NCI-H2196 treated with DMSO at 0.1 percent for 48 hours (cell line): Measurements from ENCODE around the gene OLFM2.
"Not testable (repeated sequence)": the region's sequence is repeated elsewhere in the genome, so short reads cannot be mapped to it uniquely, and the experiment has no call there.

ENCODE experiments used
- DNase-seq: peaks from one replicate; lab custom pipeline; 2025; ENCODE audit not compliant: unreplicated experiment; lab: John Stamatoyannopoulos, UW

Gene OLFM2

GRCh38 chr19:9943744-9944143, 7.4 kb upstream of the OLFM2 start:
- DNase-seq: no peak

DNA sequence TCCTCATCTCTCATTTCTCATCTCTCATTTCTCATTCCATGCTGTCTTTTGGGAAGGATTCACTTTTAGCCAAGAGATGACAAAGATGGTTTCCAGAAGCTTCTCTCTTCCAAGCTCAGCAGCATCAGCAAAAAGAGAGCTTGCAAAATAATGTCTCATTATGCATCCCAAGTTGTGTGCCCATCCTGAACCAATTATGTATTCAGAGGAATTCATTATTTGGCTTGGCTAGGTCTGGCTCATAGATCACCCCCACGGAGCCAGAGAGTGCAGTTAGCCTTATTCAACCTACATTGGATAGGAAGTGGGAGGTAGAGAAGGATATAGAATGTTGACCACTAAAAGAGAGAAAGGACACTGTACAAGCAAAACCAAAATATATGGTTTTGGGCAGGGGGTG, 5.4 kb upstream of the OLFM2 start:
- no peak for DNase-seq

GRCh38 chr19:9941231-9941630, 4.9 kb upstream of the OLFM2 start:
- DNase-seq: no peak

- DNase-seq: no peak
Observed at GRCh38 chr19:9940778-9941177, 4.5 kb upstream of the OLFM2 start.

GRCh38 chr19:9939301-9939913, 3.1 kb upstream of the OLFM2 start:
- no peak for DNase-seq

DNA sequence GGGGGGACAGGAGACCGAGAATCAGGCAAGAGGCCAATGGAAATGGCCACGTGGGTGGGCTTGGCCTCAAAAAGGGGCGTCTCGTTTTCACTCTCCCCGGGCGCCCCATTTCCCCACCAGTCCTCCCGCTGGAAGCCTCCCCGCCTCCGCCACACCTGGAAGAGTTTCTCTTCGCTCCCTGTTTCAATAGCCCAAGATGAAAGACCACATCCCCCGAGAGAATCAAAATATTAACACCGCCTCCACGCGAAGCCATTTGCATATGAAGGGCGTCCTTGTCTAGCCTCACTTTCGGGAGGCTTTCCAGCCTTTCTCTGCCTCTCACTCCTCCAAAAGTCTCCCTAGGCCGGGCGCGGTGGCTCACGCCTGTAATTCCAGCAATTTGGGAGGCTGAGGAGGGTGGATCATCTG, 691 bp upstream of the OLFM2 start:
- no peak for DNase-seq

DNA sequence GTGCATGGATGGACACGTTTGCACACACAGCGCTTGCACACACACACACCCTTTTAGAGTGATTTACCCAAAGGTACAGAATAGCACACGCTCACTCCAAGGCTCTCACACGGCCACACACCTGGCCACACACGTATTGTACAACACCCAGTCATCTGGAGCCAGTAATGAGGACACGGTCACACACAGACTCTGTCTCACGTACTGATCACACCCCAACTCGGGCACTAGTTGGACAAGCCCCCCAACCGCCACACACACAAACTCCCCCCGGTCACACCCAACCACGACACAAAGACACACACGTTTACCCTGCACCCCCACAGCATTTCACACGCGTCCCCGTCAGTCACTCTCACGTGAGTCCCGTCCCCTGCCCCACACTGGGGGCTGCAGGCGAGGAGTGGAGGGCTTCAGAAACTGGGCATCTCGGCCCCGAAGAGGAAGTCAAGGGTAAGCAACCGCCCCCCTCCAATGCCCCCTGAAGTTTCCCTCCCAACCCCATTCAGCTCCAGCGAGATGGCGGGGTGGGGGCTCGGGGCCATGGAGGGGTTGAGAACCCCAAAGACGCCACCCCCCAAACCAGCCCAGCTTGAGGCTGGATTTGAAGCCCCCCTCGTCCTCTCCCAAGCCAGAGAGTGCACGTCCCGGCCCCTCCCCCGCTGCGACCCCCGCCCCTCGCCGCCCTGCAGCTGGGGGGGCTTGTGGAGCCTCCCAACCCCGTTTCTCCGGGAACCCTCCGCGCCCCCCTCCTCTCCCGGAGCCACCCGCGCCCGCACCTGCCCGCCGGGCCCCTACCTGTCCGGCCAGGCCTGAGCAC, 599 bp downstream of the OLFM2 start:
- DNase-seq: no peak

- peak; percentile 64 for DNase-seq
Observed at GRCh38 chr19:9934132-9934950, 2.0 kb downstream of the OLFM2 start.

DNA sequence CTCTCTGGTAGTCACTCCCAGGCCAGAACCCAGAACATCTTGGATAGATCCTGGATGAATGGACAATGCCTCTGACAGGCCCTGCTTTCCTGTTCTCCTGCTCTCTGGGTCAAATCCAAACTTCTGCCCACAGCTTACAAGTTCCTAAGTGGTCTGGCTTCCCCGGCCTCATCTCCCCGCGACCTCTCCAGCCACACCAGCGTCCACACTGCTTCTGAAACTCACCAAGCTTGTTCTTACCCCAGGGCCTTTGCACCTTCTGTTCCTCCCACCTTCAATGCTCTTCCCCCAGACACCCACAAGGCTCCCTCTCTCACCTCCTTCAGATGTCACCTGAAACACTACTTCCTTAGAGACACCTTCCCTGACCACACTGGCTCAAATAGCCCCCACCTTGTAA, 3.5 kb downstream of the OLFM2 start:
- DNase-seq: no peak

GRCh38 chr19:9931629-9932028, 4.7 kb downstream of the OLFM2 start:
- no peak for DNase-seq

DNA sequence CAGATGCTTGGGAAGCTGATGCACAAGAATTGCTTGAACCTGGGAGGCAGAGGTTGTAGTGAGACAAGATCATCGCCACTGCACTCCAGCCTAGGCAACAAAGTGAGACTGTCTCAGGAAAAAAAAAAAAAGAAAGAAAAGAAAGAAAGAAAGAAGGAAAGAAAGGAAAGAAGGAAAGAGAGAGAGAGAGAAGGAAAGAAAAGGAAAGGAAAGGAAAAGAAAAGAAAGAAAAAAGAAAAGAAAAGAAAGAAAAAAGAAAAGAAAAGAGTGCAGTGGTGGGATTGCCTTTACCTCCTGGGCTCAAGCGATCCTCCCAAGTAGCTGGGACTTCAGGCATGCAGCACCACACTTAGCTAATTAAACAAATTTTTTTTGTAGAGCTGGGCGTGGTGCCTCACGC, 12.9 kb downstream of the OLFM2 start:
- no peak for DNase-seq

GRCh38 chr19:9922782-9923379, 13.4 kb downstream of the OLFM2 start:
- not testable (repeated sequence) for DNase-seq

DNA sequence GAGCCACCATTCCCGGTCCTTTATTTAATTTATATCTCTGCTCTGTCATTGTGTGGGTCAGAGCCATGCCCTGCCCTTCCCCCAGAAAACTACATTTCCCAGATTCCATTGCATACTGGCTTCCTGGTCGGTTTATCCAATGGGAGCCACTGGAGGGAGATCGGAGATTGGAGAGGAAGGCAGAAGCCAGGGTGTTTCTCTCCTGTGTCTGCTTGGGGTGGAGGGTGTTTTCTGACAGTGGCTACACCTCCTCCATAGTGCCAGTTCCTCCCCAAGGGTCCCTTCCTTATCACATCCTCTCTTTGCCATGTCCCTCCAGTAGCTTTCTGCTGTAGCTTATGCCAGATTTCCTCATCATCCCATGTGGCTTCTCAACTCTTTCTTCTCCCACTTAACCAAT, 19.0 kb downstream of the OLFM2 start:
- DNase-seq: peak; percentile 41

- DNase-seq: no peak
Observed at GRCh38 chr19:9916719-9917118, 19.6 kb downstream of the OLFM2 start.

DNA sequence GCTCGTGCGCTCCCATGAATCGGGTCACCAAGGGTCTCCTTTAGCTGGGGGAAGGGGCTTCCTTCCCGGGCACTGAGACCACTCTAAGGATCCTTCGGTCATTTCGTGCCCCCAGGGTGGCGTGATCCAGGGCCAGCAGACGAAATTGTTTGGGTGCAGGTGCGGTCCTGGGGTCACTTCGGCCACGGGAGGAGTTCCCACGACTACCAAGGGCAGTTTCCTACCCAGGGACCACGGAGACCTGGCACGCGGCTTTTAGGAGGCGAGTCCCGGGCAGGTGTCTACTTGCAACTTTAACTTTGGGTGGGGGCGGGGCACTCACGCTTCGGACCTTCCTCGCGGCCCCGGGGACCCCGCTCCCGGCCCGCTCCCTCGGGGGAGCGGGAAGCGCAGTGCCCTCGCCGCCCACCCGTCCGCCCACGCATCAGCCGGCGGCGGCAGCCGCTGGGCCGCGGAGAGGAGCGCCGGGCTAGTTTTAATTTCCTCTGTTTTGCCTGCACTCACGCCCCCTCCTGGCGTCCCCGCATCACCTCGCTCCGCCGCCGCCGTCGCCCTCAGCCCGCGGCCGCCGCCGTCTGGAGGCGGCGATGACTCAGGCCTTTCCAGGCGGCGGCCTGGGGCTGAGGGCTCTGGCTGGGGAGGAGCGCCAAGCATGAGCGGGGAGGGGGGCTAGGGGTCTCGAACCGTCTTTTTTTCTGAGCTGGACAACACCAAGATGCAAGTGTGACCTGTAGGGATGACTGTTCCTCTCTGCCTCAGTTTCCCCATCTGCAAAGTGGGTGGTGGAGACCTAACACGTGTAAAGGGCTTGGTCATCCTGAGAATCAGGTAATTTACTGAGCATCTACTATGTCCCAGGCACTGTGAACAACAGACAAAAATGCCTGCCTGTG, 21.8 kb downstream of the OLFM2 start:
- peak; percentile 65 for DNase-seq

DNA sequence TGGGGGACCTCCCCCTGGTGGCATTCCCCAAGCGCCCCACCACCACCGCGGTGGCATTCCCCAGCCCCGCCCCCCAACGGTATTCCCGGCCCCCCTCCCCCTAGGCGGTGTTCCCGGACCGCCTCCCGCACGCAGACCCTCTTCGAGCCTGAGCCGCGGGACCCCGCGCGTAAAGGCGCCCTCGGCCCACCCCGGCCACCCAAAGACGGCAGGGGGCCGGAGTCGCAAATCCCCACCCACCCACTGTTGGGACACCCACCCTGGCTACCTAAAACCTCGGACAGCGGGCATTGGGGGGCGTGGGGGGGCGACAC, 22.4 kb downstream of the OLFM2 start:
- DNase-seq: no peak

DNA sequence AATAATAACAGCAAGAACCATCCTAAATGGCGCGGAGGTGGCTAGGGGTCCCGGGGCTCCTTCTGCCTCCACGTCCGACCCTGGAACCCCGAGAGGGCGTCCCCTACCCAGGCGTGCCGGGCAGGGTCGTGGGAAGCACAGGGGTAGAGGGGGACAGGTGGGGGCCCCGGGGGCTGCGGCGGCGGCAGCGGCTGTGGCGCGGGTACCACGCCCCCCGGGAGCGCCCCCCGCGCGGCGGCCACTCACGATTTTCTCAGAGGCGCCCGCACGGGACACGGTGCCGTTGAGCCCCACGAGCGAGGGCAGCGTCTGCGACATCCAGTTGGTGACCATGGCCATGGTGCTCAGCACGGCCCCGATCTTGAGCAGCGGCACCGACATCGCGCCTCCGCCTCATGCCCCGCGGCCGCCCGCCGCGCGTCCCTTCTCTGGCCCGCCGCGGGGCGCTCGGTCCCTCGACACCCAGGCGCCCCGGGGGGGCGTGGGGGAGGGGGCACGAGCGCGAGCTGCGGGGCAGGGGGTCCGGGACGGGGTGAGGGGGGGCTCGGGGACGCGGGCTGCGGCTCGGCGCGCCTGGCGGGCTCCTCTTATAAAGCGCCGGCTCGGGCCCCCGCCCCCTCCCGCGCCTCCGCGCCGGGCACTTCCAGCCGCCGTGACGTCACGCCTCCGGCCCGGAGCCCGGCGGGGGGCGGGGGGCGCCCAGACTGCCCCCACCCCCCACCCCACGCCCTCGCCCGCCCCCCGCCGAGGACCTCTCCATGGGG, 22.9 kb downstream of the OLFM2 start:
- DNase-seq: no peak

- no peak for DNase-seq
Observed at GRCh38 chr19:9912551-9913236, 23.6 kb downstream of the OLFM2 start.

DNA sequence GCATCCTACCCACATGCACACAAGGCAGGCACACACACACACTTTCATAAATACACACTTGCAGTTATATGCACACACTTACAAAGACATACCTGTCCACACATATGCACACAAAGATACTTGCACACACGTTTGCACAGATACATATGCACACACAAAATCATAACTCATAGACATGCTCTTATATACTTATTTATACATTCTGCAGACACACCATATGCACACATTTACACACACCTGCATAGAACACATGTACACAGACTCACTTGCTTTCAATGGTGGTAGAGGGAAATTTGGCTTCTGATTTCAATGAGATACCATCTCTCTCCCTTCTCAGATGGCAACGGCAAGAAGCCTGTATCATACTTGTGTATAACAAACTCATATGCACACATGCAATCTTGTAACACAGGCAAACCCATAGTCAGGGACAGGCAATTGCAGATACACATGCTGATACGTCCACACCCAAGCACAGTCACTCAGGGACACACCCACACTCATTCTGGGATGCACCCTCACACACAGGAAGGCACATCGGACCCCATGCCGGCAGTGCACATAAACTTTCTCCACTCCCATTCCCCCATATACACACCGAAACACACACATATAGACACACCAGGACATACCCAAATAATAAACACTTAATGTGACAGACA, 24.7 kb downstream of the OLFM2 start:
- DNase-seq: no peak
